ENCODE data around the gene CPED1.

DNA sequence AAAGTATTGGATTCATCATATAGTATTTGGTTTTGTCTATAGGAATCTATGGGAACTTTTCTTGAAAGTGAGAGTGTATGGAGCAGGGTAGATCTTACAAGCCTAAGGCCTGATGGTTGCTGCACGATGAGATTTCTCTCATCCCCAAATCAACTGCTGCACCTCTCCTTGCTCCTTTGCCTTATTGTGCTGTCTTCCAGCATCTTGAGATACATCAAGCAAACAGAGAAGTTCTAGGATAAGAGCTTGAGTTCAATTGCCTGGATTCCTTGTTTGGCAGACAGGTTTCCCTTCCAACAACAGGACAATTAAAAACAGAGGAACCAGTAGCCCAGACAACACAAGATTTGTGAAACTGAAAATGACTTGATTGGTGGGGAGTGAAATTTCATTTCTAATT is 56.6 kb downstream of the CPED1 start:
- TF ChIP-seq, protein P1, sequence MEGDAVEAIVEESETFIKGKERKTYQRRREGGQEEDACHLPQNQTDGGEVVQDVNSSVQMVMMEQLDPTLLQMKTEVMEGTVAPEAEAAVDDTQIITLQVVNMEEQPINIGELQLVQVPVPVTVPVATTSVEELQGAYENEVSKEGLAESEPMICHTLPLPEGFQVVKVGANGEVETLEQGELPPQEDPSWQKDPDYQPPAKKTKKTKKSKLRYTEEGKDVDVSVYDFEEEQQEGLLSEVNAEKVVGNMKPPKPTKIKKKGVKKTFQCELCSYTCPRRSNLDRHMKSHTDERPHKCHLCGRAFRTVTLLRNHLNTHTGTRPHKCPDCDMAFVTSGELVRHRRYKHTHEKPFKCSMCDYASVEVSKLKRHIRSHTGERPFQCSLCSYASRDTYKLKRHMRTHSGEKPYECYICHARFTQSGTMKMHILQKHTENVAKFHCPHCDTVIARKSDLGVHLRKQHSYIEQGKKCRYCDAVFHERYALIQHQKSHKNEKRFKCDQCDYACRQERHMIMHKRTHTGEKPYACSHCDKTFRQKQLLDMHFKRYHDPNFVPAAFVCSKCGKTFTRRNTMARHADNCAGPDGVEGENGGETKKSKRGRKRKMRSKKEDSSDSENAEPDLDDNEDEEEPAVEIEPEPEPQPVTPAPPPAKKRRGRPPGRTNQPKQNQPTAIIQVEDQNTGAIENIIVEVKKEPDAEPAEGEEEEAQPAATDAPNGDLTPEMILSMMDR (IDR thresholded peaks at IDR 0.05), result no peak
- no peak for TF ChIP-seq POLR2A (IDR thresholded peaks at IDR 0.05)
- TF ChIP-seq EP300 (IDR thresholded peaks at IDR 0.05), result no peak
- TF ChIP-seq POLR2AphosphoS5 (IDR thresholded peaks at IDR 0.05), result no peak
